WTC11 (cell line): ENCODE measurements around the gene MRPS18A. TPM values are rescaled to one million over a fixed set of nuclear protein-coding genes. Genes with fewer than 3 reads are reported as not detected.

Experiments
- ATAC-seq: fragments of 200-7000 bp; cut with Tn5 transposase; 2 replicates; pipeline ENCODE4 v1.10.0; 2021; ENCODE audit warnings: mild to moderate bottlenecking, moderate library complexity
- CTCF ChIA-PET: fragments of 300-600 bp; sonication (Branson Sonifier 250); formaldehyde crosslinking; loops from one replicate; lab custom pipeline; 2021; ENCODE audit warnings: antibody characterized with exemption; lab: Charles Lee
- POLR2A ChIA-PET: fragments of 350-600 bp; sonication (Branson Sonifier 250); formaldehyde crosslinking; loops from one replicate; lab custom pipeline; 2021; ENCODE audit warnings: antibody characterized with exemption; lab: Charles Lee
- DNase-seq: peaks from one replicate; pipeline ENCODE4 v3.0.0; 2021; ENCODE audit warnings: low spot score
- H3K27ac Mint-ChIP-seq: 2 replicates; pipeline ENCODE4 v1.8.0; 2021; ENCODE audit warnings: mixed read lengths
- H3K27me3 Mint-ChIP-seq: 2 replicates; pipeline ENCODE4 v1.8.0; 2021; ENCODE audit warnings: low read depth, mild to moderate bottlenecking, moderate library complexity, mixed read lengths
- H3K36me3 Mint-ChIP-seq: 2 replicates; pipeline ENCODE4 v1.8.0; 2021; ENCODE audit warnings: mixed read lengths
- H3K4me1 Mint-ChIP-seq: 2 replicates; pipeline ENCODE4 v1.8.0; 2022; ENCODE audit warnings: mixed read lengths
- H3K4me3 Mint-ChIP-seq: 2 replicates; pipeline ENCODE4 v1.8.0; 2021; ENCODE audit warnings: mild to moderate bottlenecking, moderate library complexity, mixed read lengths
- H3K9me3 Mint-ChIP-seq: 2 replicates; pipeline ENCODE4 v1.8.0; 2021; ENCODE audit warnings: mixed read lengths
- AR ChIP-seq: fragments of 250-450 bp; sonication (Bioruptor Pico); IDR thresholded peaks from 2 replicates; pipeline ENCODE4 v1.9.0; 2021; ENCODE audit warnings: mild to moderate bottlenecking
- CDX4 ChIP-seq: fragments of 250-450 bp; sonication (Bioruptor Pico); IDR thresholded peaks from 2 replicates; pipeline ENCODE4 v1.9.0; 2021; ENCODE audit warnings: moderate library complexity, mild to moderate bottlenecking, inconsistent platforms, borderline replicate concordance
- CREB1 ChIP-seq: sonication (generic); formaldehyde crosslinking; IDR thresholded peaks from 2 replicates; pipeline ENCODE4 v1.8.0; 2023; ENCODE audit warnings: mild to moderate bottlenecking, missing genetic modification reagents
- CREM ChIP-seq: sonication (generic); formaldehyde crosslinking; IDR thresholded peaks from 2 replicates; pipeline ENCODE4 v1.8.1; 2022; ENCODE audit warnings: mild to moderate bottlenecking, missing genetic modification reagents, moderate library complexity
- E2F1 ChIP-seq: sonication (generic); formaldehyde crosslinking; IDR thresholded peaks from 2 replicates; pipeline ENCODE4 v1.8.0; 2022; ENCODE audit warnings: mild to moderate bottlenecking, missing genetic modification reagents
- ELF4 ChIP-seq: sonication (generic); formaldehyde crosslinking; IDR thresholded peaks from 2 replicates; pipeline ENCODE4 v1.8.1; 2022; ENCODE audit warnings: low read depth, mild to moderate bottlenecking, moderate library complexity, missing genetic modification reagents
- ETV6 ChIP-seq: sonication (generic); formaldehyde crosslinking; IDR thresholded peaks from 2 replicates; pipeline ENCODE4 v1.8.1; 2022; ENCODE audit warnings: mild to moderate bottlenecking, missing genetic modification reagents
- GTF2I ChIP-seq: fragments of 250-450 bp; sonication (Bioruptor Pico); conservative IDR thresholded peaks from 2 replicates; pipeline ENCODE4 v1.4.0; 2021; ENCODE audit warnings: mild to moderate bottlenecking
- IRF2 ChIP-seq: sonication (generic); formaldehyde crosslinking; IDR thresholded peaks from 2 replicates; pipeline ENCODE4 v1.8.0; 2022; ENCODE audit warnings: low read depth, missing genetic modification reagents, borderline replicate concordance
- PRRX2 ChIP-seq: fragments of 250-450 bp; sonication (Bioruptor Pico); IDR thresholded peaks from 2 replicates; pipeline ENCODE4 v1.8.0; 2021; ENCODE audit warnings: mild to moderate bottlenecking
- ZNF281 ChIP-seq: sonication (generic); formaldehyde crosslinking; IDR thresholded peaks from 2 replicates; pipeline ENCODE4 v1.8.0; 2023; ENCODE audit warnings: mild to moderate bottlenecking, missing genetic modification reagents
- ZNF425 ChIP-seq: fragments of 250-450 bp; sonication (Bioruptor Pico); conservative IDR thresholded peaks from 2 replicates; pipeline ENCODE4 v1.9.0; 2021; ENCODE audit warnings: mild to moderate bottlenecking
- ZNF532 ChIP-seq: fragments of 250-450 bp; sonication (Bioruptor Pico); IDR thresholded peaks from 2 replicates; pipeline ENCODE4 v1.9.0; 2021; ENCODE audit warnings: mild to moderate bottlenecking, borderline replicate concordance
- ZNF671 ChIP-seq: fragments of 250-450 bp; sonication (Bioruptor Pico); IDR thresholded peaks from 2 replicates; pipeline ENCODE4 v1.8.0; 2021; ENCODE audit warnings: mild to moderate bottlenecking
- total RNA-seq: library from RNA; stranded (reverse); gene quantifications from 3 replicates; pipeline ENCODE4 v1.2.3, GENCODE V29; 2021

Gene MRPS18A
- total RNA-seq, 1 experiment from 2014 or later: 61.6 TPM

GRCh38 chr6:43635387-43636307 lies 51.9 kb downstream of the MRPS18A start, which contains the start of gene MAD2L1BP (continued):
- TF ChIP-seq ZNF425 (CRISPR knock-in tag): no peak
- peak; percentile 40; the same call in 1 of the 2 replicates for TF ChIP-seq E2F1
- 0 out of 2 replicates have a peak, but pooled peaks have one; percentile 52 for TF ChIP-seq CREM (CRISPR knock-in tag)
- TF ChIP-seq GTF2I (CRISPR knock-in tag): 0 out of 2 replicates have a peak, but pooled peaks have one; percentile 17
- TF ChIP-seq AR (CRISPR knock-in tag): peak; percentile 69; the same call in 1 of the 2 replicates
- peak; percentile 77; the same call in 1 of the 2 replicates for TF ChIP-seq ZNF281 (CRISPR knock-in tag)
- TF ChIP-seq CDX4 (CRISPR knock-in tag): no peak
- 0 out of 2 replicates have a peak, but pooled peaks have one; percentile 29 for TF ChIP-seq ETV6 (CRISPR knock-in tag)
- TF ChIP-seq, all 79 proteins: peak for 18

- POLR2A ChIA-PET: interaction anchor here (0.6 to 1.9 kb wide), 2 partner anchors 10 to 135 kb away, joined by 3 to 9 read pairs; partner anchors contain the start of genes RSPH9 and VEGFA
- ATAC-seq: no peak
- no peak for TF ChIP-seq ELF4 (CRISPR knock-in tag)
- TF ChIP-seq CREB1: no peak
- no peak for TF ChIP-seq PRRX2 (CRISPR knock-in tag)
- TF ChIP-seq ZNF671 (CRISPR knock-in tag): no peak
- TF ChIP-seq ZNF532 (CRISPR knock-in tag): no peak
- TF ChIP-seq IRF2: no peak
- TF ChIP-seq ZNF425 (CRISPR knock-in tag): no peak
- TF ChIP-seq, all 79 proteins: peak for 0
- H3K4me1 Mint-ChIP-seq: peaks cover 25% of the 10 kb centered on the region
- H3K36me3 Mint-ChIP-seq: peaks cover 14% of the 10 kb centered on the region
- H3K27me3 Mint-ChIP-seq: no peaks in the 10 kb centered on the region
- H3K27ac Mint-ChIP-seq: no peak overlapping the region
- H3K9me3 Mint-ChIP-seq: no peaks in the 10 kb centered on the region
- no peak for DNase-seq
- CTCF ChIA-PET: interaction anchor here (0.6 to 1.9 kb wide), 2 partner anchors 10 to 22 kb away, joined by 3 to 11 read pairs; partner anchors contain the start of gene RSPH9
- peak overlapping the region; percentile 99 for H3K4me3 Mint-ChIP-seq
These were observed 52.8 kb downstream of the MRPS18A start for GRCh38 chr6:43634702-43635303.
